CD14-positive monocyte (primary cell): ENCODE results near the gene MSMB. TPM values are rescaled to one million over a fixed set of nuclear protein-coding genes. Genes with fewer than 3 reads are reported as not detected.

Experiments
- DNase-seq, 3 donors: peaks; one replicate each; pipeline ENCODE4 v3.0.0-alpha.2; 2011 to 2022
- H2AFZ ChIP-seq: 2 replicates; pipeline ENCODE4 v1.6.0; 2012; ENCODE audit warnings: mild to moderate bottlenecking, low read depth, low read length, inconsistent platforms; ENCODE audit not compliant: insufficient read depth, poor library complexity, severe bottlenecking
- H3K27ac ChIP-seq, 2 donors: 1 replicate in 1 of 2; 2 replicates in 1 of 2; pipeline ENCODE4 v1.5.1; 2012 to 2013; ENCODE audit warnings: low read length in 2 of 2, control low read depth in 1 of 2, inconsistent platforms in 1 of 2, low read depth in 1 of 2, mild to moderate bottlenecking in 1 of 2
- H3K27me3 ChIP-seq, 2 donors: one replicate each; pipeline versions ENCODE4 v1.6.0 to v1.6.1; 2011 to 2013; ENCODE audit warnings: low read length in 2 of 2; ENCODE audit not compliant: control insufficient read depth in 2 of 2, insufficient read depth in 2 of 2
- H3K36me3 ChIP-seq, 2 donors: replicated peaks in 1 of 2; 1 replicate in 1 of 2; 2 replicates in 1 of 2; pipeline versions ENCODE4 v1.5.1 to v1.6.1; 2012 to 2013; ENCODE audit warnings: low read length in 2 of 2, control low read depth in 1 of 2, inconsistent platforms in 1 of 2, mild to moderate bottlenecking in 1 of 2; ENCODE audit not compliant: insufficient read depth in 2 of 2, control insufficient read depth in 1 of 2
- H3K4me1 ChIP-seq, 2 donors: 1 replicate in 1 of 2; 2 replicates in 1 of 2; pipeline versions ENCODE4 v1.5.1 to v1.6.1; 2012 to 2013; ENCODE audit warnings: low read length in 2 of 2, control low read depth in 1 of 2, inconsistent platforms in 1 of 2, mild to moderate bottlenecking in 1 of 2, moderate library complexity in 1 of 2; ENCODE audit not compliant: insufficient read depth in 2 of 2, control insufficient read depth in 1 of 2
- H3K4me2 ChIP-seq: replicated peaks from 2 replicates; pipeline ENCODE3; 2012; ENCODE audit warnings: low read length, moderate library complexity, mild to moderate bottlenecking; ENCODE audit not compliant: poor library complexity, severe bottlenecking; ENCODE audit errors: extremely low read depth
- H3K4me3 ChIP-seq, 3 experiments: fragments of 200-600 bp in 1 of 3; sonication (generic) in 1 of 3; replicated peaks in 1 of 3; 1 replicate in 2 of 3; 2 replicates in 1 of 3; pipeline ENCODE4 v1.5.1; 2011 to 2013; ENCODE audit warnings: low read length in 3 of 3, mild to moderate bottlenecking in 3 of 3, control low read depth in 2 of 3, low read depth in 2 of 3, inconsistent platforms in 1 of 3, moderate library complexity in 1 of 3
- H3K79me2 ChIP-seq: 2 replicates; pipeline ENCODE4 v1.6.0; 2012; ENCODE audit warnings: mild to moderate bottlenecking, control low read depth, inconsistent platforms, low read length, moderate library complexity; ENCODE audit not compliant: insufficient read depth
- H3K9ac ChIP-seq: 2 replicates; pipeline ENCODE4 v1.6.0; 2017; ENCODE audit warnings: low read length, mild to moderate bottlenecking; ENCODE audit not compliant: insufficient read depth, poor library complexity, severe bottlenecking
- H3K9me3 ChIP-seq, 2 donors: replicated peaks in 1 of 2; 1 replicate in 1 of 2; 2 replicates in 1 of 2; pipeline versions ENCODE4 v1.5.1 to v1.6.1; 2012 to 2013; ENCODE audit warnings: low read length in 2 of 2, control low read depth in 1 of 2; ENCODE audit not compliant: control insufficient read depth in 1 of 2, insufficient read depth in 1 of 2
- H4K20me1 ChIP-seq: 2 replicates; pipeline ENCODE4 v1.6.0; 2012; ENCODE audit warnings: mild to moderate bottlenecking, low read length, control low read depth, moderate library complexity; ENCODE audit not compliant: insufficient read depth
- H3K27ac Mint-ChIP-seq, 7 donors: one replicate each; pipeline ENCODE4 v1.8.0; 2020; ENCODE audit warnings: mild to moderate bottlenecking in 7 of 7, mixed read lengths in 7 of 7, moderate library complexity in 6 of 7, inconsistent platforms in 2 of 7
- H3K27me3 Mint-ChIP-seq, 3 donors: one replicate each; pipeline ENCODE4 v1.8.0; 2021 to 2022; ENCODE audit warnings: low read depth in 3 of 3, mild to moderate bottlenecking in 3 of 3, mixed read lengths in 3 of 3, moderate library complexity in 3 of 3, inconsistent platforms in 1 of 3
- H3K36me3 Mint-ChIP-seq, 2 donors: one replicate each; pipeline ENCODE4 v1.8.0; 2020; ENCODE audit warnings: mixed read lengths in 2 of 2, inconsistent platforms in 1 of 2, mild to moderate bottlenecking in 1 of 2
- H3K4me1 Mint-ChIP-seq: one replicate; pipeline ENCODE4 v1.8.0; 2020; ENCODE audit warnings: mild to moderate bottlenecking, mixed read lengths
- H3K4me3 Mint-ChIP-seq, 2 donors: one replicate each; pipeline ENCODE4 v1.8.0; 2020; ENCODE audit warnings: mild to moderate bottlenecking in 2 of 2, mixed read lengths in 2 of 2, moderate library complexity in 1 of 2
- H3K9me3 Mint-ChIP-seq, 7 donors: one replicate each; pipeline ENCODE4 v1.8.0; 2020 to 2022; ENCODE audit warnings: mixed read lengths in 7 of 7, mild to moderate bottlenecking in 6 of 7, moderate library complexity in 6 of 7, inconsistent platforms in 2 of 7
- WGBS: methylation state at CpG from one replicate; pipeline ENCODE4 v1.1.5; 2013; ENCODE audit warnings: missing lambda C conversion rate; ENCODE audit not compliant: insufficient coverage; 5-methylcytosine and 5-hydroxymethylcytosine counted together
- intact Hi-C, 2 donors: fragments of 100-400 bp; cut with micrococcal nuclease; formaldehyde crosslinking; loops; one replicate each; pipeline versions ENCODE4 v1.15.0 to v1.15.1; 2023
- polyA plus RNA-seq, 3 donors: library from polyadenylated mRNA; depleted of rRNA in 1 of 3; unstranded in 2 of 3; stranded (reverse) in 1 of 3; fragments of 300-500 nt in 2 of 3; fragments of >200 nt in 1 of 3; fragmentation: Illumina TruSeq in 2 of 3; gene quantifications; 1 replicate in 2 of 3; 2 replicates in 1 of 3; pipeline ENCODE4 v1.2.3, GENCODE V29; 2012 to 2021
- TF ChIP-seq, protein P1 (sequence below): fragments of 200-600 bp; IDR thresholded peaks from one replicate; pipeline ENCODE4 v1.8.0; 2022; ENCODE audit warnings: antibody characterized with exemption, mild to moderate bottlenecking

Gene MSMB
- polyA plus RNA-seq, 3 donors, result not detected

GRCh38 chr10:46035923-46036849, 9.9 kb downstream of the MSMB start:
- H3K9ac ChIP-seq, result no peak overlapping the region
- H3K4me1 ChIP-seq, result peaks cover 0 to 6% of the 10 kb centered on the region in 2 donors
- H4K20me1 ChIP-seq, result no peaks in the 10 kb centered on the region
- no peaks in the 10 kb centered on the region for H3K9me3 Mint-ChIP-seq
- no peaks in the 10 kb centered on the region for H3K9me3 ChIP-seq
- H3K4me3 ChIP-seq, result no peak overlapping the region
- no peak overlapping the region for H3K4me3 Mint-ChIP-seq
- no peaks in the 10 kb centered on the region for H3K36me3 Mint-ChIP-seq
- WGBS, result 82% methylated on average over 4 of the region's 8 CpGs
- H2AFZ ChIP-seq, result peak overlapping the region; percentile 3
- peaks cover 0 to 3% (median 0%) of the 10 kb centered on the region in 3 donors for H3K27me3 Mint-ChIP-seq
- no peaks in the 10 kb centered on the region for H3K27me3 ChIP-seq
- H3K4me1 Mint-ChIP-seq, result peaks cover 9% of the 10 kb centered on the region
- no peak overlapping the region for H3K27ac Mint-ChIP-seq
- no peaks in the 10 kb centered on the region for H3K36me3 ChIP-seq
- no peak overlapping the region for H3K27ac ChIP-seq
- TF ChIP-seq, protein P1, sequence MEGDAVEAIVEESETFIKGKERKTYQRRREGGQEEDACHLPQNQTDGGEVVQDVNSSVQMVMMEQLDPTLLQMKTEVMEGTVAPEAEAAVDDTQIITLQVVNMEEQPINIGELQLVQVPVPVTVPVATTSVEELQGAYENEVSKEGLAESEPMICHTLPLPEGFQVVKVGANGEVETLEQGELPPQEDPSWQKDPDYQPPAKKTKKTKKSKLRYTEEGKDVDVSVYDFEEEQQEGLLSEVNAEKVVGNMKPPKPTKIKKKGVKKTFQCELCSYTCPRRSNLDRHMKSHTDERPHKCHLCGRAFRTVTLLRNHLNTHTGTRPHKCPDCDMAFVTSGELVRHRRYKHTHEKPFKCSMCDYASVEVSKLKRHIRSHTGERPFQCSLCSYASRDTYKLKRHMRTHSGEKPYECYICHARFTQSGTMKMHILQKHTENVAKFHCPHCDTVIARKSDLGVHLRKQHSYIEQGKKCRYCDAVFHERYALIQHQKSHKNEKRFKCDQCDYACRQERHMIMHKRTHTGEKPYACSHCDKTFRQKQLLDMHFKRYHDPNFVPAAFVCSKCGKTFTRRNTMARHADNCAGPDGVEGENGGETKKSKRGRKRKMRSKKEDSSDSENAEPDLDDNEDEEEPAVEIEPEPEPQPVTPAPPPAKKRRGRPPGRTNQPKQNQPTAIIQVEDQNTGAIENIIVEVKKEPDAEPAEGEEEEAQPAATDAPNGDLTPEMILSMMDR, result no peak
- intact Hi-C loops, result no loop called here
- no peak overlapping the region for H3K4me2 ChIP-seq
- H3K79me2 ChIP-seq, result no peaks in the 10 kb centered on the region
- no peak for DNase-seq

DNA sequence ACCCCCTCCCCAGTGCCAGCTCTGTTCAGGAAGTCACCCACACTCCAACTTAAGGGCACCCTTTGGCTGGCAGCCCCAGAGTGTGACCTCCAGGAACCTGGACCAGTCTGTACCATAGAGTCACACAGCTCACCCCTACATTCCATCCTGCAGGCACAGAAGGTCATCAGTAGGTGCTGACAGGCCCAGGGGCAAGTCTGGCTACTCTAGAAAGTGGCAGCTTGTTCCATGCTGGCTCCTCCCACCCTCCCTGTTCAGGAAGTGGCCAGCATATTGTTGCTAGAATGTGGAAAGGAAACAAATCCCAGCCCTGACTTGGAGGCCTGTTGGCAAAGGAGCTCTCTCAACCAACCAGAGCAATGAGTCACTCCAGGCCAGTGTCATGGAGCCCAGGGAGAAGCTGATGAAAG, 12.5 kb downstream of the MSMB start:
- Histone ChIP-seq H3K79me2 (peaks cover 18% of the 10 kb centered on the region), H3K9ac (no peak overlapping the region), H3K9me3 (no peaks in the 10 kb centered on the region), H3K27me3 (no peaks in the 10 kb centered on the region), H3K36me3 (no peaks in the 10 kb centered on the region), H2AFZ (peak overlapping the region; percentile 76), H3K4me1 (peaks cover 17 to 28% of the 10 kb centered on the region in 2 donors), H4K20me1 (peaks cover 13% of the 10 kb centered on the region), H3K4me2 (no peak overlapping the region), H3K27ac (peak overlapping the region in 1 of 2 donors; percentile 44), H3K4me3 (no peak overlapping the region)
- Mint-ChIP-seq H3K9me3 (no peaks in the 10 kb centered on the region), H3K4me1 (peaks cover 26% of the 10 kb centered on the region), H3K27me3 (peaks cover 0 to 3% (median 0%) of the 10 kb centered on the region in 3 donors), H3K27ac (peak overlapping the region in 2 of 7 donors; percentile 27 to 56), H3K36me3 (no peaks in the 10 kb centered on the region), H3K4me3 (no peak overlapping the region)
- intact Hi-C loops, result loop anchor here in 1 of 2 donors (5.0 kb wide), 1 partner anchor 61 kb away; the partner anchor contains the start of gene TIMM23
- DNase-seq, result no peak
- TF ChIP-seq, protein P1, result no peak
